ENCODE data around the gene LTBP1. TPM values are rescaled to one million over a fixed set of nuclear protein-coding genes. Genes with fewer than 3 reads are reported as not detected.
"Not testable (repeated sequence)": the region's sequence is repeated elsewhere in the genome, so short reads cannot be mapped to it uniquely, and the experiment has no call there.

Gene LTBP1
- total RNA-seq, 1 experiment from 2014 or later = 12.5 TPM

- no peaks in the 10 kb centered on the region for H3K36me3 ChIP-seq (ENCODE audit: control insufficient read depth, insufficient read depth, low read length)
- DNase-seq (ENCODE audit: low read depth, low spot score) (no peak), ATAC-seq (no peak)
- ChIA-PET CTCF (no interaction called here), POLR2A (no interaction called here)
- peaks cover 4% of the 10 kb centered on the region; the same call in 1 of the 2 replicates for H3K9me3 ChIP-seq (ENCODE audit: control insufficient read depth, insufficient read depth, low read depth, low read length)
- in situ Hi-C loops (cut with HindIII; ENCODE audit: low pct_unique_long_range_greater_than_20kb, low sequenced_read_pairs) = no loop called here
- H3K27ac ChIP-seq (ENCODE audit: low read length) = no peak overlapping the region
- no TSS peak for BruUV-seq (replicated peaks)
- H3K4me3 ChIP-seq (ENCODE audit: low read depth in 2 of 2, low read length in 2 of 2) = no peak overlapping the region
- H3K27me3 ChIP-seq (ENCODE audit: control insufficient read depth, insufficient read depth, low read length) = no peaks in the 10 kb centered on the region
- no peak for TF ChIP-seq POLR2AphosphoS5 (IDR thresholded peaks at IDR 0.05; ENCODE audit: low read depth, low read length)
- TF ChIP-seq CTCF (IDR thresholded peaks at IDR 0.05) = no peak
- TF ChIP-seq TCF7L2 (IDR thresholded peaks at IDR 0.05; ENCODE audit: low read depth, low read length) = no peak
- TF ChIP-seq REST (IDR thresholded peaks at IDR 0.05; ENCODE audit: insufficient read depth in 1 of 2, low read depth in 2 of 2, low read length in 1 of 2) = no peak
- TF ChIP-seq SIN3A (IDR thresholded peaks at IDR 0.05; ENCODE audit: borderline replicate concordance, insufficient read depth, low read depth, low read length) = no peak
- H3K4me1 ChIP-seq (ENCODE audit: control insufficient read depth, insufficient read depth, low read length) = no peaks in the 10 kb centered on the region
- intact Hi-C loops (cut with micrococcal nuclease; ENCODE audit: unreplicated experiment) = no loop called here
Measured at GRCh38 chr2:33230842-33231241, 284.1 kb downstream of the LTBP1 start.

DNA sequence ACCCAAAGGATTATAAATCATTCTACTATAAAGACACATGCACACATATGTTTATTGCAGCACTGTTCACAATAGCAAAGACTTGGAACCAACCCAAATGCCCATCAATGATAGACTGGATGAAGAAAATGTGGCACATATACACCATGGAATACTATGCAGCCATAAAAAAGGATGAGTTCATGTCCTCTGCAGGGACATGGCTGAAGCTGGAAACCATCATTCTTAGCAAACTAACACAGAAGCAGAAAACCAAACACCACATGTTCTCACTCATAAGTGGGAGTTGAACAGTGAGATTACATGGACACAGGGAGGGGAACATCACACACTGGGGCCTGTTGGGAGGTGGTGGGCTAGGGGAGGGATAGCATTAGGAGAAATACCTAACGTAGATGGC lies 288.8 kb downstream of the LTBP1 start:
- intact Hi-C loops (cut with micrococcal nuclease; ENCODE audit: unreplicated experiment) = not testable (repeated sequence)

DNA sequence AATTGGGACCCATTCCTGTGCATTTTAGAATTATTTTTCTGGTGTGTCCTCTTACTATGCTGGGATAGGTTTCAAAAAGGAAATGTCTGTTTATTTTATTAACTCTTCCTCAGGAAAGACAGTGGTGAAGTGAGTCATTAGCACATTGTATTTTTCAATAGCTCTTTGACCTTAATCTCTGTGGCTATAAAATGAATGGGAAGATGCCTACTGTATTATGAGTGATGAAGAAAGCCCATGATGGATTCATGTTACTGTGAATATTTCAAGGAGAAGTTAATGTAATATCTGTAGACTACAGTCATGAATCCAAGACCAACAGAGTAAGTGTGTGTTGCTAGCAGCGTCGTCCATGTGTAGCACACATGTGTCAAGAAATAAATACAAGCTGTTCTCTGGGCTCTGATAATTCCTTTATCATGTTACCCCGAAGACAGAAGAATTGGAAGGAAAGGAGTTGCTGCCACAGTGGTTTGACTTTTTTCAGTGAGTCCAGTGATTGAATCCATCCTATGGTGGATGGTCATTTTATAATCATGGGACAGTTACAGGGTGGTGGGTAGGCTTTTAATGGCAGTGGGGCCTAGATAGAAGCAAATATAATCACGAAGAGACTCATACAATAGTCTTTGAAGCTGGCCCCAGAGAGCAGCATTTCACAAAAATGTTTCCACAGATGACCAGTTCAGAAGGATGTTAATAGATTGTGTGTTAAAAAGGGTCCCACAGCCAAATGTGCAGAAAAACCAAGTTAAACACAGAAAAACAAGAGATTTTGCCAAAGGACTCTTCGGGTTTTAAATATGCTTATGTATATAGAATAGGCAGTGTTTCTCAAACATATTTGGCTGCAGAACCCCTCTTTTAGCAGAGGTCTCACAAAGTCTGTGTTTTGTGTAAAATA lies 290.0 kb downstream of the LTBP1 start:
- ATAC-seq (no peak), DNase-seq (ENCODE audit: low read depth, low spot score) (no peak)
- no peaks in the 10 kb centered on the region for H3K27me3 ChIP-seq (ENCODE audit: control insufficient read depth, insufficient read depth, low read length)
- peaks cover 4% of the 10 kb centered on the region; the same call in 1 of the 2 replicates for H3K9me3 ChIP-seq (ENCODE audit: control insufficient read depth, insufficient read depth, low read depth, low read length)
- TF ChIP-seq TCF7L2 (IDR thresholded peaks at IDR 0.05; ENCODE audit: low read depth, low read length) = no peak
- no peak for TF ChIP-seq SIN3A (IDR thresholded peaks at IDR 0.05; ENCODE audit: borderline replicate concordance, insufficient read depth, low read depth, low read length)
- TF ChIP-seq CTCF (IDR thresholded peaks at IDR 0.05) = no peak
- TF ChIP-seq REST (IDR thresholded peaks at IDR 0.05; ENCODE audit: insufficient read depth in 1 of 2, low read depth in 2 of 2, low read length in 1 of 2) = no peak
- no peak for TF ChIP-seq POLR2AphosphoS5 (IDR thresholded peaks at IDR 0.05; ENCODE audit: low read depth, low read length)
- in situ Hi-C loops (cut with HindIII; ENCODE audit: low pct_unique_long_range_greater_than_20kb, low sequenced_read_pairs) (no loop called here), intact Hi-C loops (cut with micrococcal nuclease; ENCODE audit: unreplicated experiment) (no loop called here)
- H3K36me3 ChIP-seq (ENCODE audit: control insufficient read depth, insufficient read depth, low read length) = no peaks in the 10 kb centered on the region
- H3K4me1 ChIP-seq (ENCODE audit: control insufficient read depth, insufficient read depth, low read length) = no peaks in the 10 kb centered on the region
- ChIA-PET POLR2A (no interaction called here), CTCF (no interaction called here)
- no peak overlapping the region for H3K27ac ChIP-seq (ENCODE audit: low read length)
- no TSS peak for BruUV-seq (replicated peaks)
- H3K4me3 ChIP-seq (ENCODE audit: low read depth in 2 of 2, low read length in 2 of 2) = no peak overlapping the region

More for the DNA sequence above, 288.8 kb downstream of the LTBP1 start:
- CTCF ChIA-PET; H3K9me3 ChIP-seq (ENCODE audit: control insufficient read depth, insufficient read depth, low read depth, low read length); BruUV-seq (replicated peaks); ATAC-seq; H3K36me3 ChIP-seq (ENCODE audit: control insufficient read depth, insufficient read depth, low read length); H3K27me3 ChIP-seq (ENCODE audit: control insufficient read depth, insufficient read depth, low read length); DNase-seq (ENCODE audit: low read depth, low spot score); H3K4me1 ChIP-seq (ENCODE audit: control insufficient read depth, insufficient read depth, low read length); POLR2A ChIA-PET; H3K4me3 ChIP-seq (ENCODE audit: low read depth in 2 of 2, low read length in 2 of 2); H3K27ac ChIP-seq (ENCODE audit: low read length); in situ Hi-C loops (cut with HindIII; ENCODE audit: low pct_unique_long_range_greater_than_20kb, low sequenced_read_pairs): not testable (repeated sequence)

Measured in Panc1 (cell line).